GOT3 (cell line): ENCODE measurements around the gene YWHAQ.
"Not testable (repeated sequence)": the region's sequence is repeated elsewhere in the genome, so short reads cannot be mapped to it uniquely, and the experiment has no call there.

ENCODE experiments used
- DNase-seq: peaks from one replicate; lab custom pipeline; 2025; ENCODE audit warnings: mixed read lengths; lab: John Stamatoyannopoulos, UW

YWHAQ gene

GRCh38 chr2:9594366-9595054 is 36.3 kb downstream of the YWHAQ start:
- DNase-seq: no peak

GRCh38 chr2:9593925-9594324 is 36.9 kb downstream of the YWHAQ start:
- no peak for DNase-seq

- no peak for DNase-seq
Observed at GRCh38 chr2:9592699-9593098, 38.1 kb downstream of the YWHAQ start.

GRCh38 chr2:9590641-9591040 is 40.2 kb downstream of the YWHAQ start:
- no peak for DNase-seq

- DNase-seq: no peak
Observed at GRCh38 chr2:9586465-9586864, 44.3 kb downstream of the YWHAQ start.

- no peak for DNase-seq
Observed at GRCh38 chr2:9585486-9585885, 45.3 kb downstream of the YWHAQ start.

GRCh38 chr2:9584902-9585301 is 45.9 kb downstream of the YWHAQ start:
- not testable (repeated sequence) for DNase-seq

GRCh38 chr2:9582624-9583023 is 48.2 kb downstream of the YWHAQ start:
- no peak for DNase-seq

GRCh38 chr2:9578467-9579235 is 52.1 kb downstream of the YWHAQ start:
- DNase-seq: no peak

GRCh38 chr2:9574331-9574730 is 56.5 kb downstream of the YWHAQ start:
- no peak for DNase-seq

GRCh38 chr2:9573840-9574239 is 57.0 kb downstream of the YWHAQ start:
- DNase-seq: no peak

GRCh38 chr2:9573013-9573720 is 57.6 kb downstream of the YWHAQ start:
- no peak for DNase-seq

- DNase-seq: no peak
Observed at GRCh38 chr2:9570182-9571060, 60.4 kb downstream of the YWHAQ start.

- peak; percentile 13 for DNase-seq
Observed at GRCh38 chr2:9565436-9566153, 65.2 kb downstream of the YWHAQ start.

GRCh38 chr2:9560628-9561027 is 70.2 kb downstream of the YWHAQ start:
- DNase-seq: no peak

GRCh38 chr2:9558948-9559381 is 71.8 kb downstream of the YWHAQ start:
- no peak for DNase-seq

GRCh38 chr2:9556121-9556743 is 74.6 kb downstream of the YWHAQ start:
- no peak for DNase-seq

- DNase-seq: peak; percentile 90
Observed at GRCh38 chr2:9555297-9556120, 75.3 kb downstream of the YWHAQ start, which contains the start of gene ADAM17. Gene ADAM17, minus strand, starts transcription at chr2:9555830. Its CDS starts 225 bp downstream, at chr2:9555605.

GRCh38 chr2:9554921-9555296 is 75.9 kb downstream of the YWHAQ start:
- no peak for DNase-seq
